Stimulated activated CD4-positive, alpha-beta T cell treated with anti-CD3 and anti-CD28 coated beads, Interleukin-1b, Interleukin-23, amount 100 ng/mL, for 24 hours (primary cell): ENCODE measurements around the gene AHRR.
"Not testable (repeated sequence)": the region's sequence is repeated elsewhere in the genome, so short reads cannot be mapped to it uniquely, and the experiment has no call there.

Experiments used
- DNase-seq, 4 experiments: peaks; one replicate each; pipeline ENCODE4 v3.0.0-alpha.2; 2020; ENCODE audit warnings: low read depth in 4 of 4, low spot score in 1 of 4

Gene AHRR

DNA sequence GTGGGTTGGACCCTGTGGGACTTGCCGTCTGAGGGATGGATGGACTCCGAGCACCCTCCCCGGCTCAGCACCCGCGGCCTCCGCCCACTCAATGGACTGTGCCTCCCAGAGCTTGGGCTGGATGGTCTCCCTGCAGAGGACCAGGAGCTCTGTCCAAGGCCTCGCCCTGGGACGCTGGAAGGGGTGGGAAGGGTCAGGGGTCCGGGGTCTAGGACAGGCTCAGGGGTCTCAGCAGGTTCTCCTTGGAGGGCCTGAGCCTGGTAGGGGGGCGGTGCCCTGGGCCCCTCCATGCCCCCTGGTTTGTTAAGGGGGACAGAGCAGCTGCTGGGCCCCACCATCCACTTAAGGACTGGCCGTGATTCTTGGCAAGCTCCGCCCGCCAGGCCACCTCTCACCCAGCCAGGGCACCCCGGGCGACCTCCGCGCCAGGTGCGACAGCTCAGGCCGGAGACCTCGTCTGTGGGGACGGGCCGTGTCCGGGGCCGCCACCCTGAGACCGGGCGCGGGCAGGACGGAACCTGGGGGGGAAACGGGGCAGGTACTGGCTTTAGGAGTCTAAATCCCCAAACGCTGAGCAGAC lies 150.7 kb downstream of the AHRR start:
- DNase-seq = no peak

DNA sequence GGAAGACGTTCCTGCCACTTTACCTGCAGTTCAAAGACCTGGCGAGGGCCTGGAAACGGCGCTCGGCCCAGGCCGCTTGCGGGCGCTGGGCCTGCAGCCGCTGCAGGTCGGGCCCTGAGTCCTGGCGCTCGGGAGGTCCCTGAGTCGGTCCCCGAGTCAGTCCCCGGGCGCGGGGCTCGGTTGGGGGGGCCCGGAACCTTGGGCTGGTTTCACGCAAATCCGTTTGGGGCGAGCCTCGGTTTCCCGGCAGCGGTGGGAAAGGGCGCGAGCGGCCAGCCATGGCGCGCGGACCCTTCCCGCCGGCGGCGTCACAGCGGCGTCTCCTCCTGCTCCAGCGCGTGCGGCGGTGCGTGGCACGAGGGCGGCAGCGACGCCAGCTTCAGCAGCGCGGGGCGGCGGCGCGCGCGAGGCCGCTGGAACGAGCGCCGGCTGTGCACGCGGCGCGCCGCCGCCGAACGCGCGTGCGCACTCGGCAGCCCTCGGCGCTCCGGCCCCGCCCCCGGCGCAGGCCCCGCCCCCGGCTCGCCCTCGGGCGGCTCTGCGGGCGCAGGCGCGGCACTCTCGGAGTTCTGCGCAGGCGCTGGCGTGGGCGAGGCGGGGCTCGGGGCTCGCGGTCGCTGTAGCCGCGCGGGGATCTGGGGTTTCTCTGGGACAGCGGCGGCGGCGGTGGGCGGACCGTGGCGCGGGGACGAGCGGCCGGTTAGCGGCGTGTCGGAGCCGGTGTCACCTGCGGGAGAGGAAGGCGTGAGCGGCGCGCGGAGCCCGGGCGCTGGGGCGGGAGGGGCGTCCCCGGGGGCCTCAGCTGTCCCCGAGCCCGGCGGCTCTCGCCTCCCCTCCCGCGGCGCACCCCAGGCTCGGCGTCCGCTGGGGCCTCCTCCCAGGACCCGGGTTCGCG lies 151.4 kb downstream of the AHRR start:
- DNase-seq = peak; percentile 73 to 88 (median 84)

DNA sequence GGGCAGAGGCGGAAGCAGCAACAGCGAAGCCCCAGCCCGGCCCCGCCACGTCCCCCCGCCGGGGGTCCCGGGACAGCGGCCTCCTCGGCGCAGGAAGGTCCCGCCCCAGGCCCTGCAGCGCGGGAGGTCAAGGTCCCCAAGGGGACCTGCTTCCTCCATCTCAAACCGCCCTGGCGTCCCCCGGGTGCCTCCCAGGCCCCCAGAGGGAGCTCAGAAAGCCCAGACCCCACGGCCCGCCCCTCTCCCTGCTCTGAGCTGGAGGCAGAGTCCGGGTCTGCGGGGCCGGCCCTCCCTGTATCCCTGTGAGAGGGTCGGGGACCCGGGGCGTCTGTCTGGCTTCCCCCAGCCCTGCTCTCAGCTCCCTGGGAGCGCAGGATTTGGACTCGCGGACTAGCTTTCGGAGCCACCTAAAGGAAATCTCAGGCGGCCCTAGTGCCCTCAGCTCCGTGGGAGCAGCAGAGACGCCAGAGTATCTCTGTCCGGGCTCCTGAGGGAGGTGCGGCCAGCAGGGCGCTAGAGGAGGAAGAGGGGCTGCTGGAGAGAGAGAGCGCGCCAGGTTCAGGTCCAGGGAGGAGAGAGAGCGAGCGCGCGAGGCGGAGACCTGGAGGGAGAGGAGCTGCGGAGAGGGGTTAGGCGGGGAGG lies 152.2 kb downstream of the AHRR start:
- DNase-seq = peak in 1 of 4 experiments; percentile 17

DNA sequence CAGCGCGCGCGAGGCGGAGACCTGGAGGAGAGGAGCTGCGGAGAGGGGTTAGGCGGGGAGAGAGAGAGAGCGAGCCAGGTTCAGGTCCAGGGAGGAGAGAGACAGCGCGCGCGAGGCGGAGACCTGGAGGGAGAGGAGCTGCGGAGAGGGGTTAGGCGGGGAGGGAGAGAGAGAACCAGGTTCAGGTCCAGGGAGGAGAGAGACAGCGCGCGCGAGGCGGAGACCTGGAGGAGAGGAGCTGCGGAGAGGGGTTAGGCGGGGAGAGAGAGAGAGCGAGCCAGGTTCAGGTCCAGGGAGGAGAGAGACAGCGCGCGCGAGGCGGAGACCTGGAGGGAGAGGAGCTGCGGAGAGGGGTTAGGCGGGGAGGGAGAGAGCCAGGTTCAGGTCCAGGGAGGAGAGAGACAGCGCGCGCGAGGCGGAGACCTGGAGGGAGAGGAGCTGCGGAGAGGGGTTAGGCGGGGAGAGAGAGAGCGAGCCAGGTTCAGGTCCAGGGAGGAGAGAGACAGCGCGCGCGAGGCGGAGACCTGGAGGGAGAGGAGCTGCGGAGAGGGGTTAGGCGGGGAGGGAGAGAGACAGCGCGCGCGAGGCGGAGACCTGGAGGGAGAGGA lies 152.8 kb downstream of the AHRR start:
- DNase-seq = not testable (repeated sequence)

- DNase-seq = no peak
Measured at GRCh38 chr5:474840-475661, 153.5 kb downstream of the AHRR start.

- DNase-seq = no peak
Measured at GRCh38 chr5:475704-476101, 154.2 kb downstream of the AHRR start.

DNA sequence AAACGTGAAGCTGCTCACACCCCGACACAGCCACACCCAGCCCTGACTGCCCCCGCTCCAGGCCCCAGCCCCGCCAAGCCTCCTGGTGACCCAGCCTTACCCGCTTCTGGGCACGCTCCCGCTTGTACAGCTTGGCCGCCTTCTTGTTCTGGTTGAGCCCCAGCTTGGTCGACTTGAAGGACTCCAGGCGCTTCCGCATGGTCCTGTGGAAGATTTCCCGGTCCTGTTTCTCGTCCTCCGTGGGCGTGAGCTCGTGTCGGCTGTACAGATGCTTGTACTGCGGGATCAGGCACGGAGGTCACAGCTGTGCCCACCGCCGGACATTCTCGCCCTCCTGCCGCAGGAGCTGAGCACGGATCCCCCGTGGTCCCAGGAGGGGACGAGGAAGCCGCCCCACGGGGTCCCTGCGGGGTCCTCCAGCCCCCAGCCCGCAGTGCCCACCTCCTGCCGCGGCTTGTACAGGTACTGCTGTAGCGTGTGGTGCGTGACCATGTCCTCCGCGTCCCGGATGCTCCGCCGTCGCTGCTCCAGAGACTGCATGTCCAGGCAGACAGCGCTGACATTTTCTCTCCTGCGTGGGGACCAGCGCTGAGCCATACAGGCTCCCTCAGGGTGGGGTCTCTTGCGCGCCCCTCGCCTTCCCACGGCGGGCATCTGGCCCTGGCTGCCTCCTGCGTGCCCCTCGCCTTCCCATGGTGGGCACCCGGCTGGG lies 154.7 kb downstream of the AHRR start:
- no peak for DNase-seq

- DNase-seq = no peak
Measured at GRCh38 chr5:476814-477175, 155.3 kb downstream of the AHRR start.

DNA sequence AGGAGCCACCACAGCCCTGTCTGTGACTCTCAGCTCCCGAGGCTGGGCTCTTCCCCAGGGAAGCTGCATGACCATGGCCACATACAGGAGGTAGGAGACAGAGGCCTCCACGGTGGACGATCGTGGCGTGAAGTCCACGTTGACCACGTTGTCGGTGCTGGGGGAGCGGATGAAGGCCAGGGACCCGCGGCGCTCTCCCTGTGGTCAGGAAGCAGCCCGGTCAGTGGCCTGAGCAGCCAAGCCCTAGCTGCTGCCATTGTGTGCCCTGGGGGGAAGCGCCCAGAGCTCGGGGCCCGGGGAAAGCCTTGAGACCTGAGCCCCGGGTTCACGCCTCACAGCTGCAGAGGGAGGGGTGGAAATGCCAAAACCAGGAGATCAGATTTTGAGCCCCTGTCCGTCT lies 155.7 kb downstream of the AHRR start:
- DNase-seq = no peak

- no peak for DNase-seq
Measured at GRCh38 chr5:477871-478270, 156.4 kb downstream of the AHRR start.

DNA sequence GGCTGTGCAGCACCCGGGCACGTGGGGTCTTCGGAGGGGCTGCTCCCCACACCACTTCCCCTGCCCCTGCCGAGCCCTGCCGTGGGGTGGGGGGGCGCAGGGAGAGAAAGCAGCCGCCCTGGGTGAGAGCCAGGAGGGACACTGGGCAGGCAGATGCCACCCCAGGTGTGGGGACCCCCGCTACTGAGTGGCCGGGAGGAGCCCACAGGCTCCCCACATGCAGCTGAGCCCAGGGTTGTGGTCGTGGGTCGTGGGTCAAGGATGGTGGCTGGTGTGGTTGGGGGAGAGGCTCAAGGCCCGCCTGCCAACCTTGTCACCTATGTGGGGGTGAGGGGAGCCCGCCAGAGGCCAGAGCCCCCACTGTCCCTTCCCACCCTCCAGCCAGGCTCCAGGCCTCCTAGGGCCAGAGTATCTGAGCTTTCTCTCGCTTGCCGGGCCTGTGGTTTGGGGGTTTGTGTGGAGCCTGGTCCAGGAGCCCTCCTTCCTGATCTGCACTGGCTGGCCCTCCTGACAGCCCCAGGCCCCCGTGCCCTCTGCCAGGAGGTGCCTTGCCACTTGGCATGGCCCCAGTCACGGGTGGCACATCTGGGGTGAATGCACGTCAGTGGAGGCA lies 157.0 kb downstream of the AHRR start:
- DNase-seq = no peak

DNA sequence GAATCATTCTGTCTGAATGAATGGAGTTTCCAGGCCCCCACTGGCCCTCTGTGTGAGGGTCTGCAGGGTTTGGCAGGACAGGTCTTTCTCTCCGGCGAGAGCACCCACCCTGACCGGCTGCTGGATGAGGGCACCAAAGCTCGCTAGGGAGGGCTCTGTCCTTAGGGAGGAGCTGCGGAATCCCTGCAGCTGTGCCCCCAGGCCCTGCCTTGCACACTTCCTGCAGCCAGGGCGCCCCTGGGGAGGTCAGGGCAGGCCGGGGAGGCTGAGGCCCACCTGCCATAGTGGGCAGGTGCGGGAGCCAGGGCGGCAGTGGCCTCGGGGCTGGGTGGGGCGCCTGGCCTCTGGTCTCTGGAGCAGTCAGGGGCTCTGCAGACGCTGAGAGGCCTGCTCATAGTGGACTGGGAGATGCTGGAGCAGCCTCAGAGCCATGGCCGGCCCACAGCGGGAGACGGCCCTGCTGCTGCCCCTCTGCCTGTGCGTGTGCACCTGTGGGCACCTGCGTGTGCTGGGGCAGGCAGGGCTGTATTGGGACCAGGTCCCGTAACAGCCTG lies 157.5 kb downstream of the AHRR start:
- no peak for DNase-seq

- DNase-seq = no peak
Measured at GRCh38 chr5:479566-480319, 158.2 kb downstream of the AHRR start.

DNA sequence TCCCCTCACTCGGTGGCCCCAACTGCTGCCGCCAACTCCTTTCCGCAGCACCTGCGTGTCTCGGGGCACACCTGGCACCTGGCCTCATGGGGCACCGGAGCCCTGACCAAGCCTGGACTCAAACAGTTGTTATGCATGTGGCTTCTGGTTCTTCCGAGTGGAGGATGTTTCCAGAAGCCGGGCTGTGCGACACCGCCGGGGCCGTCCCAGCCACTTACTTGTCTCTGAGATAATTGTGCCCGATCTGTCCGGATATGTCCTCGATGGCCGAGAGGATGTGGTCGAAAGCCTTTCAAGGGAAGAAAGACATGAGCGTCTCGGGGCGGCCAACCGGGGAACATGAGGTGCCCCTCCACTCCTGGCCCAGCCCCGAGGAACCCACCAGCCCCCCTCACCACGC lies 159.8 kb downstream of the AHRR start:
- DNase-seq = no peak

DNA sequence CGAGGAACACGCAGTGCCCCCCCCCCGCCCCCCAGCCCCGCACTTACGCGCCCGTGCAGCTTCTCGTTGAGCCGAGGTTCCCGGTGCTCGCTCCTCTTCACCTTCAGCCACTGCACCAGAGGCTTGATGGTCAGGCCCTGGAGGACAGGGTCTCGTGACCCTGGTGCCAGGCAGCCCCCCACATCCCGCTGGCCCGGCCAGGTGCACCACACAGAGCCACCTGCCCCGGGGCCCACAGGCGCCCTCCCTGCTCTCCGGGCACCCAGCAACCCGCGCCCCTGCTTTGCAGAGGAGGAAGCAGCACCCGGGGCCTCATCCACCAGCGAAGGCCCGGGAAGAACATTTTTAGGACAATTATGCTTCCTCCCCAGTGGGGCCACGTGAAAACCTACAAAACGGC lies 160.5 kb downstream of the AHRR start:
- no peak for DNase-seq

GRCh38 chr5:482506-482905 lies 161.0 kb downstream of the AHRR start:
- DNase-seq = no peak

GRCh38 chr5:483011-483410 lies 161.5 kb downstream of the AHRR start:
- no peak for DNase-seq

DNA sequence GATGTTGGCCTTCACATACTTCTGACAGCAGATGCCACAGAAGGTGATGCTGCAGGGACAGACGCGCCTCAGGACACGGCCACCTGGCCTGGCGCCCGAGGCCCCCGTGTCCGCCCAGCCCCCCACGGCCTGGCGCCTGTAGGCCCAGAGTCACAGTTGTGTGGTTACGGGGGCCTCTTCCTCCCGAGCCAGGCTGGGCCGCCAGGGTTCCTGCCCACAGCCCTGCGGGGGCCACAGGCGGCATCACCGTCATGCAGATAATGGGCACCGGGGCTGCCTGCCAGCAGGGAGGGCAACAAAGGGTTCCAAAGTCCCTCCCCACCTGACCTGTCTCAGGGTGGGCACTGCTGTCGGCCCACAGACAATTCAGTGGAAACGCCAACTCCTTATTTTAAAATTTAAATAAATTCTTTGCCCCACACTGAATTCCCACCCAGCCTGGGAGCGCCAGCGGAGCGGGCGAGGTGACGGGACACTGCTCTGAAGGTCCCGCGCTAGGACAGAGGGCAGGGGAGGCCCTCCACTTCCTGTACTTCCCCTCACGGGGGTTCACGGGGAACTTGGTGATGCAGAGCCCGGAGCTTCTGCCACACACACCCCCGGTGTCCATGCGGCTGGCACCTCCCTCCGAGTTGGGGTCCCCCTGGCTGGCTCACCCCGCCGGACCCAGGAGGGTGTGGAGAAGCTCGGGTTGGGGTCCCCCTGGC lies 162.1 kb downstream of the AHRR start:
- DNase-seq = no peak
